HEK293 (cell line): Measurements from ENCODE around the gene ARFRP1.
"Not testable (repeated sequence)": the region's sequence is repeated elsewhere in the genome, so short reads cannot be mapped to it uniquely, and the experiment has no call there.

Source experiments
- ZNF266 ChIP-seq: fragments of 450-650 bp; formaldehyde crosslinking; IDR thresholded peaks from 2 replicates; pipeline ENCODE4 v1.5.1; 2016; ENCODE audit warnings: missing biosample characterization, missing genetic modification characterization, low read depth
- ZNF416 ChIP-seq: fragments of 450-650 bp; formaldehyde crosslinking; IDR thresholded peaks from 2 replicates; pipeline ENCODE4 v1.5.1; 2016; ENCODE audit warnings: missing biosample characterization, missing genetic modification characterization
- ZNF530 ChIP-seq: fragments of 450-650 bp; formaldehyde crosslinking; IDR thresholded peaks from 2 replicates; pipeline ENCODE4 v1.5.1; 2016; ENCODE audit warnings: low read depth, missing biosample characterization, missing genetic modification characterization
- ZNF549 ChIP-seq: fragments of 450-650 bp; IDR thresholded peaks from 2 replicates; pipeline ENCODE4 v1.5.1; 2018; ENCODE audit warnings: missing biosample characterization, missing genetic modification characterization, mild to moderate bottlenecking, inconsistent platforms, moderate library complexity
- TF ChIP-seq, protein P1 (sequence below): fragments of 450-650 bp; formaldehyde crosslinking; IDR thresholded peaks from 2 replicates; pipeline ENCODE4 v1.5.1; 2016; ENCODE audit warnings: missing biosample characterization, missing genetic modification characterization, borderline replicate concordance
- TF ChIP-seq, protein P2 (sequence below): fragments of 450-650 bp; formaldehyde crosslinking; IDR thresholded peaks from 2 replicates; pipeline ENCODE4 v1.5.1; 2016; ENCODE audit warnings: missing biosample characterization, missing genetic modification characterization
- TF ChIP-seq, protein P3 (sequence below): fragments of 450-650 bp; formaldehyde crosslinking; IDR thresholded peaks from 2 replicates; pipeline ENCODE4 v1.5.1; 2016; ENCODE audit warnings: missing biosample characterization, missing genetic modification characterization

DNA sequence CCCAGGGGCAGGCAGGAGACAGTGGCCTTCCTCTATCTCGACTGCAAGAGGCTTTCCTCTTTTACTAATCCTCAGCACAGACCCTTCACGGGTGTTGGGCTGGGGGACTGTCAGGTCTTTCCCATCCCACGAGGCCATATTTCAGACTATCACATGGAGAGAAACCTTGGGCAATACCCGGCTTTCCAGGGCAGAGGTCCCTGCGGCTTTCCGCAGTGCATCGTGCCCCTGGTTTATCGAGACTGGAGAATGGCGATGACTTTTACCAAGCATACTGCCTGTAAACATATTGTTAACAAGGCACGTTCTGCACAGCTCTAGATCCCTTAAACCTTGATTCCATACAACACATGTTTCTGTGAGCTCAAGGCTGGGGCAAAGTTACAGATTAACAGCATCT is 47.6 kb downstream of the ARFRP1 start:
- TF ChIP-seq, protein P1, sequence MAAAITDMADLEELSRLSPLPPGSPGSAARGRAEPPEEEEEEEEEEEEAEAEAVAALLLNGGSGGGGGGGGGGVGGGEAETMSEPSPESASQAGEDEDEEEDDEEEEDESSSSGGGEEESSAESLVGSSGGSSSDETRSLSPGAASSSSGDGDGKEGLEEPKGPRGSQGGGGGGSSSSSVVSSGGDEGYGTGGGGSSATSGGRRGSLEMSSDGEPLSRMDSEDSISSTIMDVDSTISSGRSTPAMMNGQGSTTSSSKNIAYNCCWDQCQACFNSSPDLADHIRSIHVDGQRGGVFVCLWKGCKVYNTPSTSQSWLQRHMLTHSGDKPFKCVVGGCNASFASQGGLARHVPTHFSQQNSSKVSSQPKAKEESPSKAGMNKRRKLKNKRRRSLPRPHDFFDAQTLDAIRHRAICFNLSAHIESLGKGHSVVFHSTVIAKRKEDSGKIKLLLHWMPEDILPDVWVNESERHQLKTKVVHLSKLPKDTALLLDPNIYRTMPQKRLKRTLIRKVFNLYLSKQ = not testable (repeated sequence)
- TF ChIP-seq ZNF530, ZNF266, ZNF549, ZNF416 (tag by site-specific recombination): not testable (repeated sequence)
- TF ChIP-seq, protein P2, sequence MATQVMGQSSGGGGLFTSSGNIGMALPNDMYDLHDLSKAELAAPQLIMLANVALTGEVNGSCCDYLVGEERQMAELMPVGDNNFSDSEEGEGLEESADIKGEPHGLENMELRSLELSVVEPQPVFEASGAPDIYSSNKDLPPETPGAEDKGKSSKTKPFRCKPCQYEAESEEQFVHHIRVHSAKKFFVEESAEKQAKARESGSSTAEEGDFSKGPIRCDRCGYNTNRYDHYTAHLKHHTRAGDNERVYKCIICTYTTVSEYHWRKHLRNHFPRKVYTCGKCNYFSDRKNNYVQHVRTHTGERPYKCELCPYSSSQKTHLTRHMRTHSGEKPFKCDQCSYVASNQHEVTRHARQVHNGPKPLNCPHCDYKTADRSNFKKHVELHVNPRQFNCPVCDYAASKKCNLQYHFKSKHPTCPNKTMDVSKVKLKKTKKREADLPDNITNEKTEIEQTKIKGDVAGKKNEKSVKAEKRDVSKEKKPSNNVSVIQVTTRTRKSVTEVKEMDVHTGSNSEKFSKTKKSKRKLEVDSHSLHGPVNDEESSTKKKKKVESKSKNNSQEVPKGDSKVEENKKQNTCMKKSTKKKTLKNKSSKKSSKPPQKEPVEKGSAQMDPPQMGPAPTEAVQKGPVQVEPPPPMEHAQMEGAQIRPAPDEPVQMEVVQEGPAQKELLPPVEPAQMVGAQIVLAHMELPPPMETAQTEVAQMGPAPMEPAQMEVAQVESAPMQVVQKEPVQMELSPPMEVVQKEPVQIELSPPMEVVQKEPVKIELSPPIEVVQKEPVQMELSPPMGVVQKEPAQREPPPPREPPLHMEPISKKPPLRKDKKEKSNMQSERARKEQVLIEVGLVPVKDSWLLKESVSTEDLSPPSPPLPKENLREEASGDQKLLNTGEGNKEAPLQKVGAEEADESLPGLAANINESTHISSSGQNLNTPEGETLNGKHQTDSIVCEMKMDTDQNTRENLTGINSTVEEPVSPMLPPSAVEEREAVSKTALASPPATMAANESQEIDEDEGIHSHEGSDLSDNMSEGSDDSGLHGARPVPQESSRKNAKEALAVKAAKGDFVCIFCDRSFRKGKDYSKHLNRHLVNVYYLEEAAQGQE (tag by site-specific recombination) = not testable (repeated sequence)
- TF ChIP-seq, protein P3, sequence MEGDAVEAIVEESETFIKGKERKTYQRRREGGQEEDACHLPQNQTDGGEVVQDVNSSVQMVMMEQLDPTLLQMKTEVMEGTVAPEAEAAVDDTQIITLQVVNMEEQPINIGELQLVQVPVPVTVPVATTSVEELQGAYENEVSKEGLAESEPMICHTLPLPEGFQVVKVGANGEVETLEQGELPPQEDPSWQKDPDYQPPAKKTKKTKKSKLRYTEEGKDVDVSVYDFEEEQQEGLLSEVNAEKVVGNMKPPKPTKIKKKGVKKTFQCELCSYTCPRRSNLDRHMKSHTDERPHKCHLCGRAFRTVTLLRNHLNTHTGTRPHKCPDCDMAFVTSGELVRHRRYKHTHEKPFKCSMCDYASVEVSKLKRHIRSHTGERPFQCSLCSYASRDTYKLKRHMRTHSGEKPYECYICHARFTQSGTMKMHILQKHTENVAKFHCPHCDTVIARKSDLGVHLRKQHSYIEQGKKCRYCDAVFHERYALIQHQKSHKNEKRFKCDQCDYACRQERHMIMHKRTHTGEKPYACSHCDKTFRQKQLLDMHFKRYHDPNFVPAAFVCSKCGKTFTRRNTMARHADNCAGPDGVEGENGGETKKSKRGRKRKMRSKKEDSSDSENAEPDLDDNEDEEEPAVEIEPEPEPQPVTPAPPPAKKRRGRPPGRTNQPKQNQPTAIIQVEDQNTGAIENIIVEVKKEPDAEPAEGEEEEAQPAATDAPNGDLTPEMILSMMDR (tag by site-specific recombination) = not testable (repeated sequence)
